Measurements from ENCODE around the gene FRS2.

FRS2 gene

DNA sequence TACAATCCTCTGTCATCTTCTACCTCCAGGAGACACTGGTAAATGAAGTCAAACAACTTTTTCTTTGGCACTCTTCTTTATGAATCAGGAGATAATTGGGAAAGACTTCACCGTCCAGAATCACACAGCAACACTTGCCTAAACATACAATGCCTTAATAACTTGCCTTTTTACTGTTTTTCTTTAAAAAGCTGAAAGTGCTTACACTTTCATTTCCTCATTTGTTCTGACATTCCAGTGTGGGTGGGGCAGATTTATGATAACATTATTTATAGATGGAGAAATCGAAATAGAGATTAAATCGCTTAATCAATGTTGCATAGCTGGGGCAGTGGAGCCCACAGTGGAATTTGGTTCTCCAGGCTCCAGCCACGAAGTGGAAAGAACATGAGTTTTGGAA, 2.8 kb upstream of the FRS2 start:
- no peak for DNase-seq

DNA sequence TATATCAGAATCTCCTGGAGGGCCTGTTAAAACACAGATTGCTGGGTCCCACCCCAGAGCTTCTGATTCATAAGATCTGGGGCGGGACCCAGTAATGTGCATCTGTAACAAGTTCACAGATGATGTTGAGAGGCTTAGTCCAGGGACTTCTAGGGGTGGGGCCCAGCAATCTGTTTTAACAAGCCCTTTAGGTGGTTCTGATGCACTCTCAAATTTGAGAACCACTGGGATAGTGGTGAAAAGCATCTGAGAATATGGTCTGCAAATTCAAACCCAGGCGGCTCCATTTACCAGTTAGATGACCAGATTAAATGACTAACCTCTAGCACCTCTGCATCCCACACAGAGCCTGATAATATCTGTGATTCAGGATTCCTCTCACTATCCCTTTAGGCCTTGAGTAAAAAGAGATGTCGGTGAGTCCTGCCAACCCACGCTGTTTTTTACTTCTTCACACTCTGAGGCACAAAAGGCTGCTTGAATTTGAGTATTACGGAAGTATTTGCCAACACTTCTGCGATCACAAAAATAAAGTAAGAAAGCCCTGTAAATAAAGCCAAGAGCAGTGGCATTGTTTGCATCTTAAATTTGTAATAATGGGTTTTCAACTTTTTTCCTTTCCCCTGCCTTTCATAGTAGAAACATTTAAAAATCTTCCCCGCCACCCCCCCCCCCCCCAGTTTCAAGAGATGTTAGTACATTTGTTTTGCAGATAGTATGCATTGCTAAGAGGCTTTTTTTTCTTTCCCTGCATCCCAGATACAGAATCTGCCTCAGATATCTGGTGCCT, 1.8 kb upstream of the FRS2 start:
- no peak for DNase-seq

DNA sequence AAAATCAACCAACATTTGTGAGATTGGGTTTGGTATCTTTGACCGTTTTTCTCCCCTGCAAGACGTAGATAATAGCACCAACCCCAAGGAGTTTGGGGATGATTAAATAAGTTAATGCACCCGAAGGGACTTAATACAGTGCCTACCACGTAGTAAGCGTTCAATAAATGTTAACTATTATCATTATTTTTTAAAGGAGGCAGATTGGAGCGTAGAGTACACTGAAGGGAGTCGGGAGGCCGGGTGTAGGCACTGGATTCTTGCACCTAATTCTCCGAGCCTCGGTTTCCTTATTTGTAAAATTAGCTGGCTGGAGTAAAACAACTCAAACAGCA, 367 bp upstream of the FRS2 start:
- no peak for DNase-seq

DNA sequence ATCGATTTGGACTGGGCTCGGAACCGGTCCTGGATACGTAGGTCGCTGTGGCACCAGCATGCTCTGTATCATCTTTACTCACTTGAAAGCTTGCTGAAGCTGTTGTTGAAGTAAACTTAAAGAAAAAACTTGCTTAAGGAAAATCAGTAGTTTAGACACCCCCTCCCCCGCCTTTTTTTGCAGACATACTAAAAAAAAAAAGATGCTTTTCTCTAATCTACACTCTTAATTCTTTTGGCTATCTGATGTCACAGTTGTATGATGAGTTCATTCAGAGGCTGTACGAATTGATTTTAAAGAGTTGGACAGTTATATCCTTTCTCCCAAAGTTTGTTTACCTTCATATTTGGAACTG, 865 bp downstream of the FRS2 start:
- no peak for DNase-seq

DNA sequence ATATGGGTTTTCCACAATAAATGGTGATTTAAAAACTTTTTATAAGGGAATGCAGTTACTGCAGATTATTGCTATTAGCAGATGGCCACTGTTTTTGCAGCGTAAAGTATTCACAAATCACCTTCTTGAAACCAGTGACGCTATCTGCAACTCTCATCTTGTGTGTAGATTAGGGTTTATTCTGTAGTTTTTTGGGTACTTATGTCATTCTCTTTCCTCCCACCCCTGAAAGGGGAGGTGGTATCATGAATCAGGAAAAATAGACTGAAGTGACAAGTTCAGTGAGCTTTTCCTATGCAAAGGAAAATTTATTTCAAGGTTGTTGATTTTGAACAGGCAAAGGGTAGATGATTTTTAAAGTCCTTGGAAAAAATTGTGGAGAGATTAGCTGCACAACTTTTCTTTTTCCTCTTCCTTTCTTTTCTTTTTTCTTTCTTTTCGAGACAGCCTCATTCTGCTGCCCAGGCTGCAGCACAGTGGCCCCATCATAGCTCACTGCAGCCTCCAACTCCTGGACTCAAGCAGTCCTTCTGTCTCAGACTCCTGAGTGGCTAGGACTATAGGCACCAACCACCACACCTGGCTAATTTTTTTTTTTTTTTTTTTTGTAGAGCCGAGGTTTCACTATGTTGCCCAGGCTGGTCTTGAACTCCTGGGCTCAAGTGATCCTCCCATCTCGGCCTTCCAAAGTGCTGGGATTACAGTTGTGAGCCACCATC, 1.6 kb downstream of the FRS2 start:
- no peak for DNase-seq

DNA sequence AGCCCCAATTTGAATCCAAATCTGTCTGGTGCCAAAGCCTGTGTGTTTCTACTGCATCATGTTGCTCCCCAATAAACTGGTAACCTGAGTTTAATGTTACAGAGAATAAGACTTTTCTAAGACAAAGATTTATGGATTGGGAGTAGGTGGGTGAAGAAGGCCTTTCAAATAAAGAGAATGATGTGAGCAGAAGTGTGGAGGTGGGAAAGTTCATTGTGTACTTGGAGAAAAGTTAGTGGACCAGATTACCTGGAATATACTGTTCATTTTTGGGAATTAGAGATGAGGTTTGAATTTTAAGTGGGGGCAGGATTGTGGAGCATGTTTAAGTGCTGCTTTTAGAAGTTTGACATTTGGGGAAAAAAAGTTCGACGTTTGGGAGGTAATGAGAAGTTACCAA, 3.1 kb downstream of the FRS2 start:
- no peak for DNase-seq

DNA sequence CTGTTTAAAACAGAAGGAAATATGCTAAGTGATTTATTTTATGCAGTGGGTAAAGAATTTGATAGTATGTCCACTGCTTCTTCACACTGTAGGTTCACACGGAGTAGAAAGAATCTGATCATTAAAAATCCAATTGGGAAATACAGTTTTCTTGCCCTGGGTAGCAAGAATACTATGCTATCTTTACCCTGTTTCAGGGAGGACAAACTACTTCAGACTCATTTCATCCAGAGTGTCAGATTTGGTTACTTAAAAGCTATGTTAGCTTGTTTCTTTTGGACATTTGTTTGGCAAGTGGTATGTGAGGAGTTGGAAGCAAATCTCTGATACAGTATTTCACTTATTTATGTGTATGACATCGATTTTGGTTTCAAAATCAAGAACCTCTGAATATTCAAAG, 4.3 kb downstream of the FRS2 start:
- DNase-seq = no peak

DNA sequence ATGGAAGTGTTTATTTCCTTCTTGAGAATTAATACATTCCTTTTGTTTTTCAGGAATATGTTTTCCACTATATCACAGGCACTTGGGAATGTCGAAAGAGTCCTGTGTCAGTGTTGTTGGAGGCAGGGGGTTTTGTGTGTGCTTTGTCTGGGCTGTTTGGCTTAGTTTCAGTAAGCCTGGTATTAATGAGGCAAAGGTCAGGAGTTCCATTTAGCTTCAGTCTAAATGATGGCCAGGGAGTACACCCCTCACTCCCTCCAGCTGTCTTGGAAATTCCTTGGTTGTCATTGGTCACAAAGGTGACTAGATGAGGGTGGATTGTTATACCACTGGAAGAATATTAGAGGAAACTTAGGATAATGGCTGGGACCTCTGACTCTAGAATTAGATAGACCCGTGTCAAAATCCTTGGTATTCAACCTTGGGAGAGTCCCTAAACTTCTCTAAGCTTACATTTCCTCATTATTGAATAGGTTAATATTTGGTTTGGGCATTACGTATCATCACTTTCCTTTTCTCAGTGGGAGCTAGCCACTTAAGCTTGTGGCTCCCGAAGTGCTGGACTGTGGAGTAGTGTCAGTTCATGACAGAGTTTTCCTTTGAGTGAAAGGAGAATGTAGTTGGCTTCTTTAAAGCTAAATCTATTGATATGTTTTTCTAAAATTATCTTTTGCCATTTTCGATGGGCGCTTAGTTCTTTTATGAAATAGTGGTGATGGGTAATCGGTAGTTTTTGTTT, 5.2 kb downstream of the FRS2 start:
- peak in 1 of 2 experiments; percentile 19 for DNase-seq

DNA sequence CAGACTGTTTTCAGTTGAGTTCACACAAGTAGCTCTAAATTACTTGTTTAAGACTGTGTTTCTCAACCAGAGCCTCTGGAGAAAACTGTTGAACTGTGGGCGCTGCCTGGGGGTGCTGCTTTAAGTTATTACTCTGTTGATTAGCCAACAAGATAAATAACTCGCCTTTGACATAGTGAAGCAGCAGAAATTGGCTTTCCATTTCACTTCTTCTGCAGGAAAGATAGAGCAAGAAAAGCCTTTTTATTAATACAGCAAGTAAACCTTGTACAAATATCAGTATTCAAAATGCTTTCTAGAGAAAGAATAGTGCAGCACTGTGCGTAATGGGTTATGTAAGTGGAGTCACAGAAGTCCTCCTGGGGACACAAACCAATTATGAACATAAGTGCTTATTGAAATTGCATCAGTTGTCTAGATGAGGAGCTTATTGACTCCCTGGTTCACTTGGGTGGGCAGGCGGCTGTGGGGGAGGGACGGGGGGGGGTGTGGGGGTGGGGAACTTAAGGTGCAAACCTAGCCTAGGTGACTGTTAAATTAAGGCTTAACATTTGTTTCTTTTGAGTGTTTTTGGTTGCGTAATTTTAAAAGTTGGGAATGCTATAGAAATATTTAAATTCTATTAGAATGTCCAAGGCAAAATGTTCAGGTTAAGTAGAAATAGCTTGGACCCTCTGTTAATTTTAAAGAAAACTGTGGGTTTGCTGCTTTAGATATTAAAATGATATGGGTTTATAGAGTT, 6.3 kb downstream of the FRS2 start:
- DNase-seq = no peak

DNA sequence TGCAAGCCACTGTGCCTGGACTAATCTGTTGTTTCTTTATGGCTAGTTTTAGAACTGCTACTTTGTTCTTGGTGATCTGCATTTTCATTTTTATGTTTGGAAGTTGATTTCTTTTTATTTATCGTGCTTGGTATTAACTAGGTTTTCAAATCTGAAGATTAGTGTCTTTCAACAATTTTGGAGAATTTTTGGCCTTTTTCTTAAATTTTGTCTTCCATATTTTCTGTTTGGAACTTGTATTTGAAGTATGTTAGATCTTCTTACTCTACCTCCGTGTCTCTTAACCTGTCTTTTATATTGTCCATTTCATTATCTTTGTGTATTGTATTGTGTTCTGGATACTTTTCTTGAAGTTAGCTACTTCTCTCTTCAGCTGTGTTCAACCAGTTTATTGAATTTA, 9.5 kb downstream of the FRS2 start:
- no peak for DNase-seq

DNA sequence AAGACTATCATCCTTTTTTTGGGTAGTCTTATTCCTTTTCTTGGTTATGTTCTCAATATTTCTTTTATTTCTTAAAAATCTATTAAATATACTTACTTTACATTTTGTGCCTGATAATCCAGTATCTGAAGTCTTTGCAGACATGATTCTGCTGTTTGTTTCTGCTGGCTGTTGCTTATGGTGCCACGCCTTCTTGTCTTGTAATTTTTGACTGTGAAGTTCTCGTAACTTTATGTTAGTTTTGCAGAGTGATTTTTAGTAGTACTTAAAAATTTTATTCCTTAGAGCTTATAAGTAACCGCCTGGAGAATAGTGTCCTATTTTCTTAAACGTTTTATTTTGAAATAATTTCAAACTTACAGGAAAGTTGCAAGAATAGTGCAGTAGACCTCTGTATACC, 10.5 kb downstream of the FRS2 start:
- DNase-seq = no peak

DNA sequence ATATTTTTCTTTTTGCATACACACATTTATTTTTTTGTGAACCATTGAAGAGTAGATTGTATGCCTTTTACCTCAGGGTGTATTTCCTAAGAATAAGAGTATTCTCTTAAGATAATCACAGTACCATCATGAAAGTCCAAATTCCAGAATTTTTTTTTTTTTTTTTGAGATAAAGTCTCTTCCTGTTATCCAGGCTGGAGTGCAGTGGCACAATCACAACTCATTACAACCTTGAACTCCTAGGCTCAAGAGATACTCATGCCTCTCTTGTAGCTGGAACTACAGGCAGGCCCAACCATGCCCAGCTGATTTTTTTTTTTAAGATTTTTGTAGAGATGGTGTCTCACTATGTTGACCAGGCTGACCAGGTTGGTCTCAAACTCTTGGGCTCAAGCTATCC, 10.9 kb downstream of the FRS2 start:
- no peak for DNase-seq

DNA sequence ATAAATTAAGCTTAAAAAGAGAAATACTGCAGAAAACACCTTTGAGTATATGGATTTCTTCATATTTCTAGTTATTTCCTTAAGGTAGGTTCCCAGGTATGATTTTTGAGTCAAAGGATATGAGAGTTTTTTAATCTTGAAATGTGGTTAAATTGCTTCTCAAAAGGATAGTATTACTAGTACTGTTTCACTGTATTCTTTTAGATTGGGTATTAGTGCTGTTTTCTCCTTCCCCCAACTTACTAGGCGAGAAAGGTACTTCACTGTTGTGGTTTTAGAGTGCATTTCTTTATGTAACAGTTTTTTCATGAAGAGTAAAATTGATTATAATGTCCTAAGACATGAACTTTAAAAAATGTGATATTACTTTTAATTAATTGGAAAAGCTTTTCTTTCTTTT, 13.5 kb downstream of the FRS2 start:
- no peak for DNase-seq

DNA sequence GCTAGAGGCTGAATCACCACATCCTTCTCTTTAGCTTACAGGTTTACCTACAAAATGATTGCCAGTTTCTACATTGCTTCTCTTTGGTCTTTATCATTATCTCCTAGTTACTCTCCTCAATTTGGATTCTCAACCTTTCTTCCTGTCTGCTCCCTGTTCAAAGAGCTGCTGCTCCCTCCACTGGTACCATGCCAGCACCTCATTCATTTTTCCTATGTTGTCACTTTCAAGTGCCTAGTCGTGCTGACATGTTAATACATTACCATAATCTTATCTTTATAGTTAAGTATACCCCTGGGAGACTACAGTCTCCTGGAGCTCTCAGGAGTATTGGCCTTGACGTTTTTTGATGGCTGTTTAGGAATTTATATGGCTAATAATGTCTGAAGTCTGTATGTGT, 14.2 kb downstream of the FRS2 start:
- peak in 1 of 2 experiments; percentile 5 for DNase-seq

DNA sequence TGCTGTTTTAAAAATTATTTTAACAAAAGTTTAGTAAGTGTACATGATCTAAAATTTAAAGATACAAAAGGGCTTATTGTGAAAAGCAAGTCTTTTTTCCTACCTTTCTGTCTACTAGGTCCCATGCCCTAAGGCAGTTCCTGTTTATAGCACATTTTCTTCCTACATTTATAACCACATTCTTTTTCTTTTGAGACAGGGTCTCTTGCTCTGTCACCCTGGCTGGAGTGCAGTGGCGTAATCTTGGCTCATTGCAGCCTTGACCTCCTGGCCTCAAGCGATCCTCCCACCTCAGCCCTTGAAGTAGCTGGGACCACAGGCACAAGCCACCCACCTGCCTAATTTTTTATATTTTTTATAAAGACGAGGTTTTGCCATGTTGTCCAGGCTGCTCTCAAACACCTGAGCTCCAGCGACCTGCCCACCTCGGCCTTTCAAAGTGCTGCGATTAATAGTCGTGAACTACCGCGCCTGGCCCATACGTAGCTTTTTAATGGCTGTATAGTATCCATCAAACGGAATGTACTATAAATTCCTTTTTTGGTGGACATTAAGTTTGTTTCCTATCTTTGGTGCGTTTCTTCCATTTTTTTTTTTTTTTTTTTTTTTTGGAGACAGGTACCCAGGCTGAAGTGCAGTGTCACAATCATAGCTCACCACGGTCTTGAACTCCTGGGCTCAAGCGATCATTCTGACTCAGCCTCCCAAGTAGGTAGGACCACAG, 20.9 kb downstream of the FRS2 start:
- no peak for DNase-seq

DNA sequence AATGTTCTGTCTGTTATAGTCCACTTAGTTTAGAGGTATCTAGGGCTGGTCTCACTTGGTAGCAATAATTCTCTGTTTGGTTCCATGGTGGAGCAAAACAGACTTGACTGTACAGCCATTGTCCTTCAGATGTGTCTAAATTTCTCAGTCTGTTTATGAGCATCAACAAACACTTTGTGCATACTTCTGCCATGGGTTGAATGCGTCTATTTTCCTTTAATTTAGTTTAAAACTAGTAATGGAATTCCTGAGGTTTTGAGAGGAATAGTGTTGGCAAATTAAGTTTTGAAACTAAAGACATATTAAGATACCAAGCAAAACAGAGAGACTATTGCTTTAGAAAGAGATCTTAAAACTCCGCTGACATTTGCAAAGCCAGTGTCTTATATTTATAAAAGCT, 22.6 kb downstream of the FRS2 start:
- no peak for DNase-seq

DNA sequence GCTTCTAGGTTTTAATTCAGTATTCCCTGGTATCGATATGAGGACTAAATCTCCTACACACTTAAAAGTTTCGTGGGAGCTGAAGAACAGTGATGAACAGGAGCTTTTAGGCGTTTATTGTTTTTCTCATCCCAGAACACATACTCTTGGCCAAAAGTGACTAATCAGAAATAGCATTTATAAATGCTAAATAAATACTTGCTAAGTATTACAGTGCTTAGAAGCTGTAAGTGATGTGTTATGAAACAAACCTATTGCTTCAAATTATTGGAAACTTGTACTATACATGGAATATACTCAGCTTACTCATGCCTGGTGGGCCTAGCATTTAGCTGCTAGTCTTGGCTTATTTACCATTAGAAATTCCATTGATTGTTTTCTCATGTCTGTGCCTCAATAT, 24.9 kb downstream of the FRS2 start:
- no peak for DNase-seq

DNA sequence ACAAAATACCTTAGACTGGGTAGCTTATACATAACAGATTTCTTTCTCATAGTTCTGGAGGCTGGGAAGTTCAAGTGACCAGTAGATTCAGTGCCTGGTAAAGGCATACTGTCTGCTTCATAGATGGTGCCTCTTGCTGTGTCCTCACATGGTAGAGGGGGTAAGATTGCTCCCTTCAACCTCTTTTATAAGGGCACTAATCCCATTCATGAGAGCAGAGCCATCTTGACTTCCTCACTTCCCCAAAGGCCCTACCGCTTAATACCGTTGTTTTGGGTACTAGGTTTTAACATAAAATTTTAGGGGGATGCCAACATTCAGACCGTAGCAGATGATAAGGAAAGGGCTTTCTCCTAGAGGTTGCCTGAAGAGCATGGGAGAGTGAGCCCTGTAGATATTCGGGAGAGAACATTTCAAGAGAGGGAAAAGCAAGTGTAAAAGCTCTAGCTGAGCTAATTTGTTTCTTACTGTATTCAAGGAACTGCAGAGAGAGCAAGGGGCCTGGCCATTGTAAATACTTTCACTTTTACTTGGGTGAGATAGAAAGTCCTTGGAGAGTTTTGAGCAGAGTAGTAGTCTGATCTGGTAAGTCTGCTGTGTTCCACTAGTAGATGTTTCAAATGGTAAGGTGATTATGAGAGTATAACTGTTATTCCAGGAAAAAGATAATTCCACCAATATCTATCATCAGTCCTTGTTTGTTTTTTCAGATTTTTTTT, 27.3 kb downstream of the FRS2 start:
- DNase-seq = no peak

DNA sequence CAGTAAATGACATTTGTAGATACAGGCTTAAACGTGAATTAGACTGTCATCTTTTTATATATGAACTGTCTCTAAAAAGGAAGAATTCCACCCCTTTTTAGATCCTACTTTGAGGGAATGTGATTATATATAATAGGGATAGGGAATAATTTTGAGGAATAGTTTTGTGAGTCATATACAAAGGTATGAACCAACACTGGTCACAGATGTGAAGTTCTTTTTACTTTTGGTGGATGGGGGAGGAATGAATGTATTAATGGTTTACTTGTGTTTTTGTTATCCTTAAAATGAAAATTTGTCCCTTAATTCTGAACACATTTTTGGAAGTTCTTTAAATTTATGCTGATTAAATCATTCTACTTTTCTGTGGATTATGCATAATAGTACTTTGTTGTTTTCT, 30.4 kb downstream of the FRS2 start:
- DNase-seq = no peak

DNA sequence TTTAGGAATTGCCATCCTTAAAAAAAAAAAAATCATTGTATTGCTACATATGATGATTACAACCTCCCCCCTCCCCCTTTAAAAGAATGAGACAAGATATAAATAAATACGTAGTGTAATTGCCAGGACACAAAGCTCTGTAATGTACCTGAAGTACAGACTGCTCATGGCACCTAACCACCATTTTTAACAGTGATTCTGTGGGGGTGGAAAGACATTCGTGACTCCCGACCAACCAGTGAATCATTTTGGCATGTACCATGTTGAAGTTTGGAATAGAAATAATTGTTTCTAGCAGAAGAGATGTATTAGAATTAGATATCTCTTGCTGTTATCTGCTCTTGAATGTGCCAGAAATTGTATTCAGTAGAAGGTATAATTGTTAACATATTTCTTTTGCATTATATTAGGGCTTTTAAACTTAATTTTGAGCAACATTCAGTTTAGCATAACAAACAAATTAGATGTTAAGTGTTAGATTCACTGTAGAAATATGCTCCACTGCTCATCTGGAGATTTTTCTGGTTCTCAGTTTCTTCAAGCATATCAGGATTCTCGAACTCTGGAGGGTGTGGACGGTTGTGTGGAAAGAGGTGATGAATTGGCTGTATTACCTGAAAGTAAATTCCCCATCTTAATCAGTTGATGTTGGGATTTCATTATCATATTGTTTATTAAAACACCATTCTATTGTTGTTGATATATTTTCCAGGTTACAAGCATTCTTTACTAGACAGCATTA, 31.1 kb downstream of the FRS2 start:
- DNase-seq = no peak

DNA sequence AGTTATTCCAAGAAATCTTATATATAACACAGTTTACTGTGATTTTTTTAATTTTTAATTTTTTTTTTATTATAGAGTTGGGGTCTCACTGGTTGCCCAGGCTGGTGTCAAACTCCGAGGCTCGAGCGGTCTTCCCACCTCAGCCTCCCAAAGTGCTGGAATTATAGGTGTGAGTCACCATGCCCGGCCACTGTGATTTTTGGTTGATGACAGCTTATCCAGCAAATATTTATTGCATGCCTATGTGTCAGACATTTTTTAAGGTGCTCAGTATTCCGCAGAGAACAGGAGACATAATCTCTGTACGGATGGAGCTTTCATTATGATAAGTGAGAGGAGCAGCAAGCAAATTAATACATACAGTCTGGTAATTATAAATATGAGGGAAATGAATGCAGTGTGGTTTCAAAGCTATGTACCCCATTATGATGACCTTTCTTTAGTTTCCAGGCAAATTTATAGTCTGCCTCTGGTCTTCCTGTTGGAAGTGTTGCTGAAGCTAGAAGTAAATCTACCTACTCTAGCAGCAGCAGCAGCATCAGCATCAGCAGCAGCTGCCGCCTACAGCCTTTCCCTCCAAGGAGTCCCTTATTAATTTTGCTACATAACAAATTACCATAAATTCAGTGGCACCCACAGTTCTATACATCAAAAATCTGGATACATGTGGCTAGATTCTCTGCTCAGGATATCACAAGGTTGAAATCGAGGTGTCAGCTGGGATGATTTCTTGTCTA, 32.3 kb downstream of the FRS2 start:
- DNase-seq = no peak
